Measurements from ENCODE around the gene ANKRD10. TPM values are rescaled to one million over a fixed set of nuclear protein-coding genes. Genes with fewer than 3 reads are reported as not detected.

The ANKRD10 gene
- total RNA-seq, 1 experiment from 2014 or later = 159 TPM

DNA sequence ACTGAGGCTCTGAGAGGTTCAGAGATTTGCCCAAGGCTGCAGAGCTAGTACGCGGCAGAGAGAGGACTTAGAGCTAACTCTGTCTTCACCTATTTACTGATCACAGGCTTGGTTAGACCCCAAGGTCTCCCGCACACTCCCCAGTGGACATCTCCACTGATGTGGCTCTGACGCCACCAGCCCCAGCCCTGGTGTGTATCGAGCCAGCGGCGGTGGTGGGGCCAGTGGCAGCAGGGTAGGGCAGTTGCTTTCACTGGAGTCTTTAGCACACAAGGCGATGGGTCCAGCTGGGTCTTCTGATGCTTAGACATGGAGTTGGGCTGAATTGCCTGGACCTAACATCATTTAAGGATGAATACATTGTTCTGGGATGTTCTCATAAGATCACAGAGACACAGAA, 85.4 kb downstream of the ANKRD10 start:
- H3K79me2 ChIP-seq (ENCODE audit: insufficient read depth, low read length) = no peaks in the 10 kb centered on the region
- no CpG with 5 or more reads among the region's 8 CpGs for WGBS (ENCODE audit: extremely low coverage, insufficient read length, low lambda C conversion rate)

More for the DNA sequence above, 85.4 kb downstream of the ANKRD10 start:
- H3K9ac ChIP-seq (ENCODE audit: extremely low read depth, insufficient read length, low read length) = no peak overlapping the region
- no peak overlapping the region for H3K23ac ChIP-seq (ENCODE audit: insufficient read length, low read depth, low read length)
- H3K9me3 ChIP-seq (ENCODE audit: control insufficient read depth, low read depth, low read length) = no peaks in the 10 kb centered on the region
- no peaks in the 10 kb centered on the region for H3K79me1 ChIP-seq (ENCODE audit: insufficient read depth, low read depth, low read length, poor library complexity, severe bottlenecking)
- no peak overlapping the region for H3T11ph ChIP-seq (ENCODE audit: low read length)
- no peak for DNase-seq
- peaks cover 0 to 3% of the 10 kb centered on the region in 2 experiments; a peak in 2 of 4 replicates for H3K4me1 Mint-ChIP-seq
- no peak overlapping the region for H2AK5ac ChIP-seq (ENCODE audit: insufficient read length, low read length)
- H3K27ac ChIP-seq (ENCODE audit: insufficient read length, low read depth, low read length) = no peak overlapping the region
- no peak overlapping the region for H3K14ac ChIP-seq (ENCODE audit: insufficient read depth, low read length)
- no peak overlapping the region for H2BK5ac ChIP-seq (ENCODE audit: insufficient read length, low read length)
- H3K23me2 ChIP-seq (ENCODE audit: insufficient read length, low read depth, low read length, poor library complexity, severe bottlenecking) = no peaks in the 10 kb centered on the region
- TF ChIP-seq, protein P1, sequence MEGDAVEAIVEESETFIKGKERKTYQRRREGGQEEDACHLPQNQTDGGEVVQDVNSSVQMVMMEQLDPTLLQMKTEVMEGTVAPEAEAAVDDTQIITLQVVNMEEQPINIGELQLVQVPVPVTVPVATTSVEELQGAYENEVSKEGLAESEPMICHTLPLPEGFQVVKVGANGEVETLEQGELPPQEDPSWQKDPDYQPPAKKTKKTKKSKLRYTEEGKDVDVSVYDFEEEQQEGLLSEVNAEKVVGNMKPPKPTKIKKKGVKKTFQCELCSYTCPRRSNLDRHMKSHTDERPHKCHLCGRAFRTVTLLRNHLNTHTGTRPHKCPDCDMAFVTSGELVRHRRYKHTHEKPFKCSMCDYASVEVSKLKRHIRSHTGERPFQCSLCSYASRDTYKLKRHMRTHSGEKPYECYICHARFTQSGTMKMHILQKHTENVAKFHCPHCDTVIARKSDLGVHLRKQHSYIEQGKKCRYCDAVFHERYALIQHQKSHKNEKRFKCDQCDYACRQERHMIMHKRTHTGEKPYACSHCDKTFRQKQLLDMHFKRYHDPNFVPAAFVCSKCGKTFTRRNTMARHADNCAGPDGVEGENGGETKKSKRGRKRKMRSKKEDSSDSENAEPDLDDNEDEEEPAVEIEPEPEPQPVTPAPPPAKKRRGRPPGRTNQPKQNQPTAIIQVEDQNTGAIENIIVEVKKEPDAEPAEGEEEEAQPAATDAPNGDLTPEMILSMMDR (conservative IDR thresholded peaks at IDR 0.05) = no peak
- no peak overlapping the region for H4K91ac ChIP-seq (ENCODE audit: insufficient read length, low read depth, low read length)
- no peak overlapping the region for H3K27ac Mint-ChIP-seq
- H2BK12ac ChIP-seq (ENCODE audit: insufficient read length, low read depth, low read length) = no peak overlapping the region
- no peaks in the 10 kb centered on the region for H3K27me3 ChIP-seq (ENCODE audit: insufficient read depth, low read length)
- no peaks in the 10 kb centered on the region for H3K9me3 Mint-ChIP-seq
- no peak overlapping the region for H3K56ac ChIP-seq (ENCODE audit: insufficient read length, low read depth, low read length)
- no peaks in the 10 kb centered on the region for H4K20me1 ChIP-seq (ENCODE audit: control insufficient read depth, insufficient read depth, insufficient read length)
- H4K5ac ChIP-seq (ENCODE audit: insufficient read length, low read depth, low read length) = no peak overlapping the region
- no peak overlapping the region for H3K18ac ChIP-seq (ENCODE audit: insufficient read length, low read depth, low read length)
- H3K4me1 ChIP-seq (ENCODE audit: insufficient read depth, low read length) = no peaks in the 10 kb centered on the region
- no peak overlapping the region for H2AFZ ChIP-seq (ENCODE audit: low read length)
- no peaks in the 10 kb centered on the region; the same call in none of the 2 replicates for H3K27me3 Mint-ChIP-seq (ENCODE audit: low read depth)
- H2BK120ac ChIP-seq (ENCODE audit: low read depth, low read length, poor library complexity, severe bottlenecking) = no peak overlapping the region
- H3K4me2 ChIP-seq (ENCODE audit: insufficient read depth, insufficient read length, low read length) = no peak overlapping the region
- H3K36me3 Mint-ChIP-seq (ENCODE audit: insufficient read depth in 1 of 3, low read depth in 3 of 3) = no peaks in the 10 kb centered on the region
- H4K8ac ChIP-seq (replicated peaks; ENCODE audit: insufficient read length, low read depth, low read length) = no peak overlapping the region
- no peak overlapping the region for H2BK15ac ChIP-seq (ENCODE audit: low read depth, low read length)
- H2BK20ac ChIP-seq (ENCODE audit: low read depth, low read length, poor library complexity, severe bottlenecking) = no peak overlapping the region
- H3K4me3 Mint-ChIP-seq = no peak overlapping the region
- H3K4ac ChIP-seq (ENCODE audit: low read depth, low read length) = no peak overlapping the region
